Stimulated activated CD4-positive, alpha-beta T cell treated with anti-CD3 and anti-CD28 coated beads, Interleukin-15, amount 100 ng/mL, for 24 hours (primary cell): ENCODE results near the gene FLYWCH1.

Experiments
- DNase-seq: peaks from one replicate; pipeline ENCODE4 v3.0.0-alpha.2; 2020

The FLYWCH1 gene

GRCh38 chr16:2955438-2955778, 43.7 kb downstream of the FLYWCH1 start:
- no peak for DNase-seq

- DNase-seq: no peak
Observed at GRCh38 chr16:2955779-2956578, 44.2 kb downstream of the FLYWCH1 start.

DNA sequence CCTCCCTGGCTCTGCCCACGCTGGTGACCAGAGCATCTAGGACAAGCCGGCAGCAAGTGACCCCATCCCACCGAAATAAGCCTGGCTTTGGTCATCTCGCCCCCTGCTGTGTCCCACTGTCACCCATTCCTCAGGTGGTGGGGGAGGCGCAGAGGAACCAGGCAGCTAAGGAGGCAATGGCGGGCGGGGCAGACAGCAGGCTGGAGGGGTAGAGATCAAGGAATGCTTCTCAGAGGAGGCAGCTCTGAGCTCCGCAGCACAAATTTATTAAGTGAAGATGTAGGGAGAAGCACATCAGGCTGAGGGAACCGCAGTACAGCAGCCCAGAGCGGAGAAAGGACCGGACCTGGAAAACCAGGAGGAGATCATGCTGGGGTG, 44.8 kb downstream of the FLYWCH1 start:
- no peak for DNase-seq

DNA sequence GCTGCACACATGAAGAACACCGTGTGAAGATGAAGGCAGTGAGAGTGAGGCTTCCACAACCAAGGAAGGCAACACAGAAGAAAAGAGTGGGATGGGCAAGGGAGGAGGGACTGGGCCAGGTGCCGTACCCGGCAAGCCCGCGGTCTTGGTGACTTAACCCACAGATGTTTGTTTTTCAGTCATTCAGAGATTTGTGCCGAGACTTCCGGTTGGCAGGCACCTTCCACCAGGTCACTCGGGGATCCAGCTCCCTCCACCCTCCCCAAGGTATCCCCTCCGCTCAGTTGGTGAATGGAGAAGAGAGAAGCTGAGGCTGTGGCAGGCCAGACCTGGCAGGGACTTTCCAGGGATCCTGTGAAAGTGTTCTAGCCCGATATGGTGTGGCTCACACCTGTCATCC, 47.5 kb downstream of the FLYWCH1 start:
- no peak for DNase-seq

DNA sequence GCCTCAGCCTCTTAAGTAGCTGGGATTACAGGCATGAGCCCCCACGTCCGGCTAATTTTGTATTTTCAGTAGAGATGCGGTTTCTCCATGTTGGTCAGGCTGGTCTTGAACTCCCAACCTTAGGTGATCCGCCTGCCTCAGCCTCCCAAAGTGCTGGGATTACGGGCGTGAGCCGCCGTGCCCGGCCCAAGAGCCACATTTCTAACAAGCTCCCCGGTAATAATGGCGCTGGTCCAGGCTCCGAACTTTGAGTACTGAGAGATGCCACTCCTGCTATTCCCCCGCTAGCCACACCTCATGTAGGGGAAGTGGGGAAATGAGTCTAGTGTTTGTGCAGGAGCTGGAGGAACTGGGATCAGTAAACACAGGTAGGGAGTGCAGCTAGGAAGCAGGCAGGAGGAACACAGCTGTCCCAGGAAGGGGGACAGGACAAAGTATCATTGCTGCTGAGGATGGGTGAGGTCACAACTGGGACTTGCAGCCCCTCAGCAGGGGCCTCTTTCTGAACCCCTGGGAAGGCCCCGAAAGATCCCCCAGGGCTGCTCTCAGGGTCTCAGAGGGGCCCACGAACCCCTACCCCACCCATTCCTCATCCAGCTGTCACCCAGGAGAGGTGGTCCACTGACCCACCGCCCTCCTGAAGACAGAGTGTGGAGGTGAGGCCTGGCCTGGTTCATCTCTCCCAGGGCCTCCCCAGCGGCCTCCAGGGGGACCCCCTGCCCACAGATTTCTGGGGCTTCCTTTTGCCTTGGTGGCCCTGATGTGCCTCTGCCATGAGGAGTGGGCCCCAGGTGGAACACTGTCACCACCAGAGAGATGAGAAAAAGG, 48.7 kb downstream of the FLYWCH1 start:
- no peak for DNase-seq

DNA sequence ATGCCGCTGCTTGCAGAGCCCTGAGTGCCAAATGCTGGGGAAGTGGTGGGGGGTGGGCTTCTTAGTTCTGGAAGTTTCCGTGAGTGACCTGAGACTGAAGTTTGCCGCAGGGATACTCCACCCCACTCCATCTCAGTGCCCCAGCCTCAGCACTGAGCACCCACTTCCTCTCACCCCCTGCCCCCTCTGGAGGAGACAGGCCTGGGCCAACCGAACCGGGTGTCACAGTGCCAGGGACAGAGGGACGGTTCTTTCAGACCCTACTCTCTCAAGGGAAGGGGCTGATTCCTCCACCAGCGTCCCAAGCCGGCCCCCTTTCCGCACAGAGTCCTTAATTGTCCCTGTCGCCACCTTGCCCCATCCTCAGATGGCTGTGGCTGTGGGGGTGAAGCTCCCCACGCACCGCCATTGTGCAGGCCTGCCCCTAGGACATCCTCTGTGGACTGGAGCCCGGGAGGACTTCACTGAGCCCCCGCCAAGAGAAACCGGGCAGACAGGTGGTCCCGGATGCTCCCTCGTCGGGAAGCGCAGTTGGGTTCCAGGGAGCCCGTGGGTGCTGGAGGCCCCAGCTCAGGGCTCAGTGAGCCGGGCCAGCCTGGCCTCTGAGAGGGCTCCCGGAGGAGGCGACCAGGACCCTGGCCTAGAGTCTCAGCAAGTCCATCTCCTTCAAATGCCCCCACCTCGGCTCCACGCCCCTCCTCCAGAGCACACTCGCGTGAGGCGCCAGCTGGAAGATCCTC, 50.8 kb downstream of the FLYWCH1 start:
- DNase-seq: peak; percentile 14

- DNase-seq: peak; percentile 19
Observed at GRCh38 chr16:2963074-2963722, 51.5 kb downstream of the FLYWCH1 start.

DNA sequence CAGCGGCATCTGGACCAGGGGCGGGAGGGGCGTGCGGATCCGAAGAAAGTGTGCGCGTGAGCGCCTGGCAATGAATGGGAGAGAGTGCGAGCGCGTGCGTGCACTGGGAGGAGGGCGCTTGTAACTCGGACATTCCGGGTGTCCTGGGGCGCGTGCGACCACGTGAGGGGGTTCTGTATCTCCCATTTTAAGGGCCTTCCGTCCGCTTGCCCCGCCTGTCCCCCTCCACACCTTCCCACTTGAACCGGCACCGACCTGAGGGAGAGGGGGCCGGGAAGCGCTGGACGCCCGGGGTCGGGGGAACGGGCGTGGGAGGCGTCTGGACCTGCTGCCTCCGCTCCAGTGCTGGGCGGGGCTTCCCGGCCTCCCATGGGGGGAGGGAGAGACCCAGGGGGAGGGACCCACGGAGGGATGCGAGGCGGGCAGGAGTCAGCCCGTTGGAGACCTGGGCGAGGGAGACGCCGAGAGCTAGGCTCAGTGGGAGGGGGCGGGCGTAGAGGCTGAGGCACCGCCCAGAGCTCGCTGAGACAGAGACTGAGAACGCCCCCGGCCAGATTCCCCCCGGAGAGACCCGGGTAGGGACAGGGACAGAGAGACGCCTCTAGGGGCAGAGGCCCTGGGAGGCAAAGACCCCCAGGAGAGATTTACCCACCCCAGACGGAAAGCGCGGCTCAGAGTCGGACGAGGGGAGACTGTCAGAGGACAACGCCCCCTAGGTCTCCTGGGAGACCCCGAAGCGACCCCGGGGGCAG, 52.2 kb downstream of the FLYWCH1 start, which contains the start of gene KREMEN2:
Gene KREMEN2, plus strand, starts transcription at position 553 of the 752 bp plus-strand sequence. CDS start 246 bp downstream, outside the sequence.
- DNase-seq: peak; percentile 67

DNA sequence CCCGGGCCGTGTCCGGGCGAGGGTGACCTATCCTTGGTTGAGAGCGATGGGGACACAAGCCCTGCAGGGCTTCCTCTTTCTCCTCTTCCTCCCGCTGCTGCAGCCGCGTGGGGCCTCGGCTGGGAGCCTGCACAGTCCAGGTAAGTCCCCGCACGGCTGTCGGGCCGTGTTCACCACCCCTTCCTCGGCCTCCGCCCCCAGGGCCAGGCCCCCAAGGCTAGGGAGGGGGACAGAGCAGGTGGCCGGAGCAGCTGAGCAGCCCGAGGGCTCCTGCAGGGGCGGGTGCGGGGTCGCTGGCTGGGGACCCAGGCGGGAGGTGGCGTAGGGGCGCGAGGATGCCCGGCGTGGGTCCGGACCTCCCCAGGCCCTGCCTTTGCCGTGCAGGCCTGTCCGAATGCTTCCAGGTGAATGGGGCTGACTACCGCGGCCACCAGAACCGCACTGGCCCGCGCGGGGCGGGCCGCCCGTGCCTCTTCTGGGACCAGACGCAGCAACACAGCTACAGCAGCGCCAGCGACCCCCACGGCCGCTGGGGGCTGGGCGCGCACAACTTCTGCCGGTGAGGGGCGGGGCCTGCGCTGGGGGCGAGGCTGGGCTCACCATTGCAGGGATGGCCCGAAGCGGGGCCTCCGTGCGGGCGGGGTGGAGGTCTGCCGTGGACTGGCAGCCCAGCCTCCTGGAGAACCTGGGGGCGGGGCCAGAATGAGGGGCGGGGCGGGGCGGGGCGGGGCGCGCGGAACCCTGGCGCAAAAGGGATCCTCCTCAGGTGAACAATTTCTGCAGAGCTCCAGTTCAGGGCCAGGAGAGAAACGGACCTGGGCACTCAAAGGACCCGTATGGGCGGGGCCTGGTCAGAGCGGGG, 53.0 kb downstream of the FLYWCH1 start:
- peak; percentile 81 for DNase-seq

- no peak for DNase-seq
Observed at GRCh38 chr16:2966043-2966807, 54.5 kb downstream of the FLYWCH1 start.

- DNase-seq: peak; percentile 27
Observed at GRCh38 chr16:2966808-2967191, 55.1 kb downstream of the FLYWCH1 start.

DNA sequence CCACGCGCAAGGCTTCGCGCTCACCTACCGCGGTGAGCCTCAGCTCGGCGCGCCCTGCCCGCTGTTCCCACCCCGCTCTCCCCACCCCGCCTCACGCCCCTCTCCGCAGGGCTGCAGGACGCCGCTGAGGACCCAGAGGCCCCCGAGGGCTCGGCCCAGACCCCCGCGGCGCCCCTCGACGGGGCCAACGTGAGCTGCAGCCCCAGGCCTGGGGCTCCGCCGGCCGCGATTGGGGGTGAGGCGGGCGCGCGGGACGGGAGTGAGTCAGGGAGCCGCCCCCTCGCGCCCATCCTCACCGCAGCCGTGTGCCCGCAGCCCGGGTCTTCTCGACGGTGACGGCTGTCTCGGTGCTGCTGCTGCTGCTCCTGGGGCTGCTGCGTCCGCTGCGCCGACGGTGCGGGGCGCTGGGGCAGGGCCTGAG, 55.5 kb downstream of the FLYWCH1 start:
- peak; percentile 23 for DNase-seq

GRCh38 chr16:2967721-2968161, 56.0 kb downstream of the FLYWCH1 start:
- DNase-seq: no peak

DNA sequence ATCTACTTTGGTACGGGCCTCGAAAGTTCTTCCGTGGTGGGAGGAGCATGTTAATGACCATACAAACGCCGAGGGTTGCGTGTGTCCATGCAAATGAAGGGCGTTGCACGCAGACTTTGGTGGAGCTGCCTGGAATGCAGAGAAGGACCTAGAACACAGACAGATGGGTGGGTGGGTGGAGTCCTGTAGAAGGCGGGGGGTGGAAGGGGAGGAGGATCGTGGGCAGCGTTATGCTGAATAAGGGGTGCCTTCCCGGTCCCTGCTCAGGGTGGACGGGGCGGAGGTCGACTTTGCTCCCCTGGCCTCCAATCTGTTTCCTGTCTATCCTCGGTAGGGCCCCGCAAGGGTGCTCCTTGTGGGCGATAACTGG, 56.6 kb downstream of the FLYWCH1 start:
- no peak for DNase-seq

GRCh38 chr16:2968738-2969544, 57.2 kb downstream of the FLYWCH1 start, which contains the start of gene PAQR4:
TSS of gene PAQR4 (plus strand) at chr16:2969348. CDS start at chr16:2969675, 327 bp downstream.
- peak; percentile 89 for DNase-seq

GRCh38 chr16:2969545-2970521, 58.1 kb downstream of the FLYWCH1 start:
- DNase-seq: peak; percentile 91

GRCh38 chr16:2970563-2970962, 58.8 kb downstream of the FLYWCH1 start:
- DNase-seq: peak; percentile 22
